NK-92 (cell line): ENCODE results near the gene SGCE.

Experiments
- DNase-seq: peaks from one replicate; lab custom pipeline; 2025; ENCODE audit not compliant: unreplicated experiment; lab: John Stamatoyannopoulos, UW

The SGCE gene

DNA sequence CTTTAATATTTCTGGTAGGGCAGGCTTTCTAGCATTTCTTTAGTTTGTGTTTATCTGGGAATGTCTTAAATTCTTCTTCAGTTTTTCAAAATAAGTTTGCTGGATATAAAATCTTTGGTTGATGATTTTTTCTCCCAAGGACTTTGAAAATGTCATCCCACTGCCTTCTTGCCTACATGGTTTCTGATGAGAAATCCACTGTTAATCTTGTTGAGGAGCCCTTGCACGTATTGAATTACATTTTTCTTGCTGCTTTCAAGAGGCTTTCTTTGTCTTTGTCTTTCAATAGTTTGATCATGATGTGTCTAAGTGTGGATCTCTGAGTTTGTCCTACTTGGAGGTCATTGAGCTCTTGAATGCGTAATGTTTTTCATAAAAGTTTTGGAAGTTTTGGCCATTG is 80.3 kb downstream of the SGCE start:
- DNase-seq = no peak

DNA sequence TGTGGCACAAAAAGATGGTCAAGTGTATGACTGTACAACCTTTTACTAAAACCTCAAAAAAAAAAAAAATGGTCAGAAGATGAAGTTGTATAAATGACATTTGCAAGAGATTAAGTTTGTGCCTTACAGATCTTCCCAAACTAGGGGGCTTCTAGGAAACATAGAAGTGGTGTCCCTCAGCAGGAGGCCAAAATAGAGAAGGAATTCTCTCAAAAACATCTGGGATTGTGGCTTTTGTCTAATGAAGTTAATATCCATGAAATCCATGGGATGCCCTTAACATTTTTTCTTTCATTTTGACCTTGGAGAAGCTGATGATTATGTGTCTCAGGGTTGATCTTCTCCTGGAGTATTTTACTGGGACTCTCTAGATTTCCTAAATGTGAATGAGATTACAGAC is 84.1 kb downstream of the SGCE start:
- no peak for DNase-seq

DNA sequence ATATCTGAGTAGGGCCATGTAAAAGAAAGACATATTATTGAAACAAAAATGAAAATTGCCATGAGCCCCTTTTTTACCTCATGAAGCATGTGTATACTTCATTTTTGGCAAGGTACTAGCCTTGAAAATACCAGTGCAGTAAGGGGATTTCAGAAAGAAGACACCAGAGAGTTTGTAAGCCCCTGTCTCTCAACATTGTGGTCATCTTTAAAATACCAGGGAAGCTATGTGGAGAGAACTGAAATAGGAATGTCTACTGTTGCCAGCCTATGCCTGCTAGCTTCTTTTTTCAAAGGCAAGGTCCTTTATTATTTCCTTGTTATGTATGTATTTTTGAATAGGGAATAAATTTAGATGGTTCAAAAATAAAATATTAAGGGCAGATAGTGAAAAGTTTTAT is 88.5 kb downstream of the SGCE start:
- no peak for DNase-seq

DNA sequence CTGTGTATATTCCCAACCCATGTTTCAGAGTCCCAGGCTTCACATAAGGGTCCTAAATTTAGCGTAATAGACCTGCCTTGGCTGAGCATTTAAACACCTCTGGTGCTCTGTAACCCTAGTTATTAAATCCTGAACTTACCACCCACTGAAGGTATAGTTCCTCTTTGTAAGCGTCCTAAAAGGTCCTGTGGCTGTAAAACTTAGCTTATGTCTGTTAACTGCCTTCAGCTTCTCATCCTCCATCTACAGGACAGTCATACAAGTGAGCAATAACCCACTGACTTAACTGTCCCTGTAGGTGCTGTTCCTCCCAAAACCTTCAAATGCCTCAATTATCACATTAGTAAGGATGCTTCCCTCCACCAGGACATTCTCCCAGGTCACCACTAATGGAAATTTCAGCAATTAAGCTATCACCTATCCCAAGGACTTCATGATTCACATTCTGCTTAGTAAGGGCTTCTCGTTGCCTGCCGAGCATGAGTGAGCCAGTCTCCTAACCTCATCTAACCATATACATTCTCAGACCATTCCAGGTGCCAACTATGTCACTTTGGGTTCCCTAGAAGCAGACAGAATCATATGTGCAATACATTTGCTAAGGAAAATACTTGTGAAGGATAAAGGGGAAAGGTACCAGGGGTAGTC is 90.6 kb downstream of the SGCE start:
- DNase-seq = no peak

DNA sequence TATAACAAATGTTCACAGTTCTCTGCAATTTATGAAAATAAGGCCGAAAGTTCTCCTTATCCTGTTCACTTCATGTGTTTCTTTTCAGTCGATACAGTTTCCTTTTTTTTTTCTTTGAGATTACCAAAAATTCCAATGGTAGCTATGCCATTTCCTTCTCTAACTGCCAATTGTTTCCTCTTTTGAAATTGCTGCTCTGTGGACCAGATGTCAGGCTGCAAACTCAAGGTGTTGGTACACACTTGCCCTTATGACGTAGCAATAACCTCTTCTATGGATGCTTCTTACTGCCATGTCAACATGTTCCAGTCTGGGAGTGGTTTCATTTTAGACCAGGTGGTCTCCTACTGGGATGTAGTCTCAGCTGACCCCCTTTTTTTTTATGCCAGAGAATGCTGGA is 93.4 kb downstream of the SGCE start:
- no peak for DNase-seq

DNA sequence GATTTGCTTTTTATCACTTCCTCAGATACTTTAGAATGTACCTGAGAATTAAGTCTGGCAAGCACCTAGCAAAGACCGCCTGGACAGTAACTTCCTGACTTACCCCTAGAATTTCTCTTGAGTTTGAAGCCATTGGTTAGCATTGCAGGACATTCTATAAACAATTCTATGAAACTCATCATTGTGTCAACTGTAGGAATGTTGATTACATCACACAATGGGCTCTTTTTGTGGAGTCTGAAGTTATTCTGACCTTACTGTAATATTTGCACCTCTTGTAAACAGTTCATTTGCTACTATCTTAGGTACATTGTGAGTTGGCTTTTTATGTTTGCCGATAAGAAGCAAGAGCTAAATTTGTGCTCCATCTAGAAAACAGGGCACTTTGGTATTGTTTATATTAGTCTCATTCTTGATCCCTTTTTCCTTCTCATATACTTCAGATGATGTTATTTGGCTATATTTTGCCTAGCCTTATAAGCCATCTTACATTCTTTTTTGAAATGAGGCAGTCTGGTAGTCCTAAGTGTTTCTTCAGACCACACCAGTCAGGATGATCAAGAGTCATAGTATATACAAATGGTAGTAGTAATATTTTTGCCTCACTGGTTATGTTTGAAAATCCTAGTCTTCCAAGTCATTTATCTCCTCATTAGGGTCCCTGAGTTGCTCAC is 94.0 kb downstream of the SGCE start:
- no peak for DNase-seq

DNA sequence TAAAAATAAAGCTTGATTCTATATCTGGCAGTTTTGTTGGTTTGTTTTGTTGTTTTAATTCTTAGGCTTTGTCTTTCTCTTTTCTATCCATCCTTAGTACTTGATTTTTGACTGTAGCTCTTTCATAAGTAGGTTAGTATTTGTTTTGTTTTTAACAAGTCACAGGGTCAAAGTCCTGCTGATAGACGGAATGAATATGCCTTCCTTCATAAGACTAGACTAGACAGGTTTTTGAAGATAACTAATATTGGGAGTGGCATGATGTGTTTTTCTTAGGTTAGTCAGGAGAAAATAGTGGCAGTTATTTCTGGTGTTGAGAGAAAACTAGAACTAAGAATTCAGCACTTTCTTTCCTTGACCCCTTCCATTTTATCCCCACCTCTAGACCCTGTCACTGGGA is 96.0 kb downstream of the SGCE start:
- DNase-seq = no peak

DNA sequence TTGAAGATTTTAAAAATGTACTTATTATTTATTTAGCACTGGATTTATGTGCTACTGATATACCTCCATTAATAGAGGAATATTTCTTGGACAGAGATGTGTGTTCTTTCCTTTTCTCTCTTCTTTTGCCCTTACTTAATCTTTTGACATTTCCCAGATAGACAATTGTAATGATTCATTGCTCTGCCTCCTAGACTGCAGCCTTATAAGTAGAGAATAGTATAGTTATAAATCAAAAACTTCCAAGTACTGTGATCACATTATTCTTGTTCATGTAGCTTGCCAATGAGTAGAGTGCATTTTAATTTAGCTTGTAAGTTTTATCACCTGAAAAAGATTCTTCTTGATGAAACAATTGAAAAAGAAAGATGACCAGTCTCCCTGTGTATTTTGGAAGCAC is 98.7 kb downstream of the SGCE start:
- no peak for DNase-seq

DNA sequence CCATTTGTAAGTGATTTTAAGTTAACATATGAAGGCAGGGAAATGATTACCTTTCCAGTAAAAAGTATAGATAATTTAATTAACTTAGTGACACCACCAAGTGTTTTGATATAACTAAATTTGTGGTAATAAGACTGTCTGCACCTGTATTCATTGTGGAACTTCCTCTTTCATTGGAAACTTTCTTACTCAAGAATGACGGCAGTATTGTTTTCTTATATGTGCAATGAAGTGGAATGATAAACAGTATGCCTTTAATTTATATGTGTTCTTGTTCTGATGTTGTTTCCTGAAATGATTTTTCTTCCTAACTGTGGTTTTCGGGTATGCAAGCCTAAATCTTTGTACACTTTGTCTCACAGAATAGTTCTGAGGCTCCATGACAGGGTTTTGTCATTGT is 99.9 kb downstream of the SGCE start:
- DNase-seq = no peak

DNA sequence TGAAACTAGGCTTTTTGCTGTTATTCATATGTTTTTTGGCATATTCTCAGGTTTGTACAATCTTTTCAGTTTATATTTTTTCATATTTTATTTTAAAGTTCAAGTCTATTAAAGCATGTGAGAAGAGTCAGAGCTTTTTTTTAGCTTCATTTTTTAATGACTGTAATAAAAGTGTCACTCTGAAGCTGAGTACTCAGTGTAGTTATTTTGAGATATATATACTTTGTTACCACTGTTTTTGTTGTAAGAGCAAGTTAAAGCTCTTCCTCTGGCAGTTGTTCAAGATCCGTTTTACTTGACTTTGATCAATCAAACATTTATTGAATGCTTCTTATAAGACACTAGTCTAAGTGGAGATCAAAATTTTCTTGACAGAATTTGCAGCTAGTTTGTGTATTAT is 108.8 kb downstream of the SGCE start:
- no peak for DNase-seq

DNA sequence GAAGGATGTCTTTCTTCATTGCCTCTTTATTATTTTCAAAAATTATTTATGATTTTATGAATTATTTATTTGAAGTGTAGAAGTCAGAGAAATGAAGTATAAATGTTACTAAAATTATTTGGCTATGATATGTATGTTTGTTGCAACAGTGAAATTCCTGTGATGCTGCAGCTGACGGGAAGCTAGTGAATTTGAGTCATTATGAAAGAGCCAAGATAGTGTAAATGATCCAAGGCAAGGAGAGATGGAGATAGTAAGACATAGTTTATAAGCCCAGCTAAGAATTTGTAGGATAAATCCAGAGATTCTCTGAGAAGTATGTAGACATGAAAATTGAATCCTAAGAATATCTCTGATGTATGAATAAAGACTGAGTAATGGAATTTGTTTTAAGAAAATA is 115.5 kb downstream of the SGCE start:
- DNase-seq = no peak
